Dedifferentiated amniotic fluid mesenchymal stem cell (primary cell): Measurements from ENCODE around the gene PLOD1.
"Not testable (repeated sequence)": the region's sequence is repeated elsewhere in the genome, so short reads cannot be mapped to it uniquely, and the experiment has no call there.

ENCODE experiments used
- DNase-seq: peaks from one replicate; pipeline ENCODE4 v3.0.0-alpha.2; 2016; ENCODE audit errors: extremely low spot score

PLOD1 gene

GRCh38 chr1:11934302-11935056 is at the start of gene PLOD1:
PLOD1 (plus strand) TSS chr1:11934717; CDS start chr1:11934780, 63 bp downstream.
- peak; percentile 78 for DNase-seq

- DNase-seq, result no peak
Observed at GRCh38 chr1:11885916-11886315, 48.6 kb upstream of the PLOD1 start.

GRCh38 chr1:11886986-11887665 is 47.4 kb upstream of the PLOD1 start:
- DNase-seq, result no peak

GRCh38 chr1:11887666-11888007 is 46.9 kb upstream of the PLOD1 start:
- DNase-seq, result no peak

GRCh38 chr1:11888206-11888876 is 46.2 kb upstream of the PLOD1 start:
- no peak for DNase-seq

- DNase-seq, result no peak
Observed at GRCh38 chr1:11888877-11889208, 45.7 kb upstream of the PLOD1 start.

- DNase-seq, result no peak
Observed at GRCh38 chr1:11891433-11892186, 42.9 kb upstream of the PLOD1 start.

- DNase-seq, result no peak
Observed at GRCh38 chr1:11893907-11894251, 40.6 kb upstream of the PLOD1 start.

- DNase-seq, result not testable (repeated sequence)
Observed at GRCh38 chr1:11894501-11894900, 40.0 kb upstream of the PLOD1 start.

GRCh38 chr1:11898086-11898785 is 36.3 kb upstream of the PLOD1 start:
- DNase-seq, result no peak

GRCh38 chr1:11898831-11899467 is 35.6 kb upstream of the PLOD1 start:
- DNase-seq, result no peak

- not testable (repeated sequence) for DNase-seq
Observed at GRCh38 chr1:11901446-11901845, 33.1 kb upstream of the PLOD1 start.

GRCh38 chr1:11903210-11903609 is 31.3 kb upstream of the PLOD1 start:
- DNase-seq, result no peak

- not testable (repeated sequence) for DNase-seq
Observed at GRCh38 chr1:11904156-11904555, 30.4 kb upstream of the PLOD1 start.

- no peak for DNase-seq
Observed at GRCh38 chr1:11904978-11905377, 29.5 kb upstream of the PLOD1 start.

- DNase-seq, result no peak
Observed at GRCh38 chr1:11906870-11907269, 27.6 kb upstream of the PLOD1 start.

- peak; percentile 92 for DNase-seq
Observed at GRCh38 chr1:11907275-11908094, 27.0 kb upstream of the PLOD1 start.

- peak; percentile 92 for DNase-seq
Observed at GRCh38 chr1:11908095-11908675, 26.3 kb upstream of the PLOD1 start.

GRCh38 chr1:11910914-11911228 is 23.6 kb upstream of the PLOD1 start:
- DNase-seq, result not testable (repeated sequence)

- DNase-seq, result no peak
Observed at GRCh38 chr1:11912000-11912399, 22.5 kb upstream of the PLOD1 start.
